Stimulated activated CD8-positive, alpha-beta memory T cell treated with anti-CD3 and anti-CD28 coated beads, Interleukin-12 subunit alpha, Interleukin-12 subunit beta, amount 100 ng/mL, for 24 hours (primary cell): ENCODE data around the gene IRS2.
"Not testable (repeated sequence)": the region's sequence is repeated elsewhere in the genome, so short reads cannot be mapped to it uniquely, and the experiment has no call there.

Experiments
- DNase-seq: peaks from one replicate; pipeline ENCODE4 v3.0.0-alpha.2; 2020; ENCODE audit errors: extremely low read depth

The IRS2 gene, protein sequence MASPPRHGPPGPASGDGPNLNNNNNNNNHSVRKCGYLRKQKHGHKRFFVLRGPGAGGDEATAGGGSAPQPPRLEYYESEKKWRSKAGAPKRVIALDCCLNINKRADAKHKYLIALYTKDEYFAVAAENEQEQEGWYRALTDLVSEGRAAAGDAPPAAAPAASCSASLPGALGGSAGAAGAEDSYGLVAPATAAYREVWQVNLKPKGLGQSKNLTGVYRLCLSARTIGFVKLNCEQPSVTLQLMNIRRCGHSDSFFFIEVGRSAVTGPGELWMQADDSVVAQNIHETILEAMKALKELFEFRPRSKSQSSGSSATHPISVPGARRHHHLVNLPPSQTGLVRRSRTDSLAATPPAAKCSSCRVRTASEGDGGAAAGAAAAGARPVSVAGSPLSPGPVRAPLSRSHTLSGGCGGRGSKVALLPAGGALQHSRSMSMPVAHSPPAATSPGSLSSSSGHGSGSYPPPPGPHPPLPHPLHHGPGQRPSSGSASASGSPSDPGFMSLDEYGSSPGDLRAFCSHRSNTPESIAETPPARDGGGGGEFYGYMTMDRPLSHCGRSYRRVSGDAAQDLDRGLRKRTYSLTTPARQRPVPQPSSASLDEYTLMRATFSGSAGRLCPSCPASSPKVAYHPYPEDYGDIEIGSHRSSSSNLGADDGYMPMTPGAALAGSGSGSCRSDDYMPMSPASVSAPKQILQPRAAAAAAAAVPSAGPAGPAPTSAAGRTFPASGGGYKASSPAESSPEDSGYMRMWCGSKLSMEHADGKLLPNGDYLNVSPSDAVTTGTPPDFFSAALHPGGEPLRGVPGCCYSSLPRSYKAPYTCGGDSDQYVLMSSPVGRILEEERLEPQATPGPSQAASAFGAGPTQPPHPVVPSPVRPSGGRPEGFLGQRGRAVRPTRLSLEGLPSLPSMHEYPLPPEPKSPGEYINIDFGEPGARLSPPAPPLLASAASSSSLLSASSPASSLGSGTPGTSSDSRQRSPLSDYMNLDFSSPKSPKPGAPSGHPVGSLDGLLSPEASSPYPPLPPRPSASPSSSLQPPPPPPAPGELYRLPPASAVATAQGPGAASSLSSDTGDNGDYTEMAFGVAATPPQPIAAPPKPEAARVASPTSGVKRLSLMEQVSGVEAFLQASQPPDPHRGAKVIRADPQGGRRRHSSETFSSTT (N-terminal part only)

GRCh38 chr13:109786457-109787134 lies at the start of gene IRS2:
TSS of gene IRS2 (minus strand) at chr13:109786583. CDS start at chr13:109786053, 530 bp downstream.
- DNase-seq: peak; percentile 79

GRCh38 chr13:109834973-109835720 lies 48.8 kb upstream of the IRS2 start:
- no peak for DNase-seq

GRCh38 chr13:109833940-109834339 lies 47.6 kb upstream of the IRS2 start:
- no peak for DNase-seq

DNA sequence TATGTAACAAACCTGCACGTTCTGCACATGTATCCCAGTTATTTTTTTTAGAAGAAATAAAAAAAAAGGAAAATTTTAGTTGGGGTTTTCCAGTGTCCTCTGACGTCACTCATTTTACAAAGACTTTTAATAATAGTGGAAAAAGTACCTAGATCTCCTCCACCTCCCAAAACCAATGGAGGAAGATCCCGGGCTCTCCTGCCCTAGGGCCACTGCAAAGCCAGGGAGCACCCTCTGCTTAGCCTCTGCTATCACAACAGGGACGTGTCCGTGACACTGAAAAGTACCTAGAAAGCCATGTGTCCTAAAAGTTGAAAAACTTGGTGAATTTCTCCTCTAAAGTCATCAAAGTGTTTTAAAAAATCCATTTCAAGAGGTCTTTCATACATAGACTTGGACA lies 46.7 kb upstream of the IRS2 start:
- no peak for DNase-seq

GRCh38 chr13:109828591-109829316 lies 42.4 kb upstream of the IRS2 start:
- not testable (repeated sequence) for DNase-seq

DNA sequence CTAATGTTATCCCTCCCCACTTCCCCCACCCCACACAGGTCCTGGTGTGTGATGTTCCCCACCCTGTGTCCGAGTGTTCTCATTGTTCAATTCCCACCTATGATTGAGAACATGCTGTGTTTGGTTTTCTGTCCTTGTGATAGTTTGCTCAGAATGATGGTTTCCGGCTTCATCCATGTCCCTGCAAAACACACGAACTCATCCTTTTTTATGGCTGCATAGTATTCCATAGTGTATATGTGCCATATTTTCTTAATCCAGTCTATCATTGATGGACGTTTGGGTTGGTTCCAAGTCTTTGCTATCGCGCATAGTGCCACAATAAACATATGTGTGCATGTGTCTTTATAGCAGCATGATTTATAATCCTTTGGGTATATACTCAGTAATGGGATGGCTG lies 36.8 kb upstream of the IRS2 start:
- not testable (repeated sequence) for DNase-seq

GRCh38 chr13:109821103-109821502 lies 34.7 kb upstream of the IRS2 start:
- no peak for DNase-seq

- no peak for DNase-seq
These were observed 33.5 kb upstream of the IRS2 start for GRCh38 chr13:109819874-109820273.

DNA sequence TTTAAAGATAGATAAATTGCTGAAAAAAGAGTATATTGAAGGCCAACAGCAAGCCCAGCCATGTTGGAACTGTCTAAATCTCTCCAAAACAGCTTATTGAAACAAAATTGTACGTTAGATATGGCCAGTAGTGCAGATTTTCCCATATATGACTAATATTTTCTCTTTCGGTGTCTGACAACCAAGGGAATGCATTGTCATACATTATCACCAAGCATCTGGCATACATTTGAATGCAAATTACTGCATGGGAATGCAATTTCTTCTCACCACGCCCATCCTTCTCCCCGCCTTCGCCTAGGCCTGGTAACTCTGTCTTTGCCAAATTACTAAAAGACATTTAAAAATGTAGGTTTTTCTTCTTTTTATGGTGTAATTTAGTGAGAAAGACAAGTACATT lies 32.5 kb upstream of the IRS2 start:
- no peak for DNase-seq

DNA sequence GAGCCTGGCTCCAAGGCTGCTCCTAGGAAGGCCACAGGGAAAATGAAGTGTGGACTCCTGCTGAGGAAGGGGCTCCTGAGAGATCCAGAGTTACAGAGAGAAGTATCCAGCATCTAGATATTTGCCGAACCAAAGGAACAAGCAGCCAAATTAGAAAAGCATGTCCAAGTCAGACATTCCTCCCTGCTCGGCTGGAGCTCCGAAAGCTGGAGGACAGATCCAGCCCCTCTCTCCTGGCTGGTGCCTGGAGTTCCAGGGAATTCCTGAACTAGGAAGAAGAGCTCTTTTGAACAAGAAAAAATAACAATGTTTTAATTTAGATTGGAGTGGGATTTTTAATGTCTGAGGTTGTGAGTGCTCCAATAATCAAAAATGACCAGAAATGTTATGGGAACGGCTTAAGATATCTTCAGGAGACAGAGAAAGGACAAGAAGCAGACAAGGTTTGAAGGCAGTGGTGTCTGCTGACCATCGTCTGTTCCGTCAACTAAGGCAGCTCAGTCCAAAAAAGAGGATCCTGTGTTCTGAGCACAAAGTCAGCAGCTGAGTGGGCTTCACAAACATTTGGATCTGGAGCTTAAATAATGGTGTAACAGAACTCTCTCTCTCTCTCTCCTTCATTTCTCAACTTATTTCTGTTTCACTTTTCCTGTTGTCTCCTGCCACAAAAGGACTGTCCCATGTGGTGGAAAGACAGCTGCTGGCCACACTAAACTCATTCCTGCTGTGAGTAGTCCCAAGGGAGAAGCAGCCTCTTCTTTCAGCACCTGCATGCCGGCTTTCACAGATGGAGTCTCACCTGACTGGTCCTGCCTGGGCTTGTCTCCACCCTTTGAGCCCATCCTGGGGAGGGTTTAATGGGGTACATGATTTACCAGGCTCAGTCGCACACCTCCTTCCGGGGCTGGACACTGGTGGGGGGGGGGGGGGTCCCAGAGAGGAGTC lies 31.5 kb upstream of the IRS2 start:
- no peak for DNase-seq

GRCh38 chr13:109816808-109817203 lies 30.4 kb upstream of the IRS2 start:
- DNase-seq: no peak

DNA sequence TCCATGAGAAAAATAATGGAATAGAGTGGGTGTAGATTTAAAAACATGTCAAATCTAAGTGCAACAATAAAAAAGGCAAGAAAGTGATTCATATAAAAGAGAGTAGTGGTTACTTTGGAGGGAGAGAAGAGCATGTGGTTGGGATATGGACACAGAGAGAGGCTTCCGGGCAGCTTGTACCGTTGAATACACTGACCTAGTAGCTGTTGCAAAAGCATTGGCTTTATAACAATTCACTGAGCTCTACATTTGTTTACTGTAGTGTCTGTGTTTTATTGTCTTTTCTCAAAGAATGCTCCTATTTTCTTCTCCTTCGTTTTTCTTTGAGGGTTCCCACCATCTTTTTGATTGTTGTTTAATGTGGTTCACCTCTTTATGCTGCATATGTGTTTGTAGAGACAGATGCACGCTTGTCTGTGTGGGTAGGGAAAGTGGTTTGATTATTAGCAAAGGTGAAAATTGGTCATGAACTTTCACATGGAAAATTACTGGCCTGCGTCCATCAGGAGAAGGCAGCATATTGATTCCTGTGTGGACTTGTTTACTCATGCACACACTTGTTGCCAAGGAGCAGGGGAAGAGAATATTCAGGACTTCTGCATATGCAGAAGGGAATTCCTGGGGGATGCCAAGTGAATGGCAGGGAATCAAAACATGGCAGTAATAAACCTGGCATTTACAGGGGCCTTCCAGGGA lies 29.9 kb upstream of the IRS2 start:
- no peak for DNase-seq

DNA sequence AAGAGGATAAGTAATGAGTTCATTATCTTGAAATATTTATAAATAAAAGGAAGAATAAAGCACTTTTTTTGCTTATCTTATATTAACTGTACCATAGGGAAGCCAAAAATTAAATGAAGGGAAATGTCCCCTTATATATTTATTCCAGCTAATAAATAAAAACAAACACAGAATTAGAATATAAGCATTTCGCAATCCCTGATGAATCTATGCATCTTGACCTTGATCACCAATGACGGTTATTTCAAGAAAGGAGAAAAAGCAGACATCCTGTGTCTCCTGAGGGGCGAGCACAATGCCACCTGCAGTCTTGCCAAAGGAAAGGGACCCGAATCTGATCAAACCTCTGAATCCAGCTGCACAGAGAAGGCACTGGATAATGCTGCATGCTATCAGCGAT lies 29.3 kb upstream of the IRS2 start:
- DNase-seq: no peak

GRCh38 chr13:109813663-109814062 lies 27.3 kb upstream of the IRS2 start:
- no peak for DNase-seq

DNA sequence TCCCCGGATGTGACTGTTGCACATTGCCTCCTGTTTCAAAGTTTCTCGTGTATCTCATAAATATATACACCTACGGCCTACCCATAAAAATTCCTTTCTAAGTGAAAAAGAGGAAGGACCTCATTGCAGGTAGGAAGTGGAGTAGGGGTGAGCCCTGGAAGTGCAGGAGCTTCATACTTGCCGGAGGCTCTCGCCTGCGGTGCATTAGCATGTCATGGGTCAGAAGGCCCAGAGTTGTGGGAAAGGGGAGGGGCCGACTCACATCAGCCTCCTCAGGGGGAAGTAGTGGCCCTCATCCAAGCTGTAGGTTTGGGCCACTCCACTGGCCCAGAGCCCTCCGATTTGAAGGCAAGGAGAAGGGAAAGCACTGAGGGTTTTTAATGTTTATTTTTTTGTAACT lies 26.0 kb upstream of the IRS2 start:
- DNase-seq: no peak

- no peak for DNase-seq
These were observed 24.6 kb upstream of the IRS2 start for GRCh38 chr13:109810761-109811510.

DNA sequence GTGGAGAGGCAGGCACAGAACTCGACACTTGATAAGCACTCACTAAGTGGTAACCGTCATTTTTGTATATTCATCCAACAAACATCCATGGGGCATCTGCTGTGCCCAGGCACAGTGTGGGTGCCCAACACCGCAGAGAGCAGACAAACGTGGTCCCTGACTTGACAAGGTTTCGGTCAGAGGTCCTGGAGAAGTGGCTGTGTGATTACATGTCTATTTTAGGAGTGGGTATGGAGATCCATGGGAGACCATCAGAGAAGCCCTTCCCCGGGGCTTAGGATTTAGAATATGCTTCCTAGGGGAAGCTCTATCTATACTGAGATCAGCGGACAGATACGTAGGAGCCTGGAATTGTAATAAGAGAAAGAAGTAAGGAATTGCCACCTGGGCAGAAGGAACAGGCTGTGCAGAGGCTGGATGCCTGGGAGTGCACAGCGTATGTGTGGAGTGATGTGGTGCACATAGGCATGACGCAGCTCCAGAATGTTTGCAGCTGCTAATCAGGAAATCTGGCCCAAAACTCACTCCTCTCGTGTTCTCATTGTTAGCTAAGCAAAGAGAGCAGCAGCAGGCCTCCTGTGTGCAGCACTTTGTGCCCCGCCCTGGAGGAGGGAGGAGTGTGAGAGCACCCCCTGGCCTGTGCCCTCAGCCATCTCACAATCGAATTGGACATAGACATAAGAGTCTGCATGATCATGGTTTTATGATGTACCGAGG lies 23.0 kb upstream of the IRS2 start:
- DNase-seq: no peak
